ENCODE results near the gene C2CD2. TPM values are rescaled to one million over a fixed set of nuclear protein-coding genes. Genes with fewer than 3 reads are reported as not detected.

The C2CD2 gene
- total RNA-seq, 1 donor from 2014 or later: 18.1 TPM

GRCh38 chr21:41974752-41975053 is 20.9 kb upstream of the C2CD2 start:
- peaks cover 2% of the 10 kb centered on the region for H3K36me3 Mint-ChIP-seq (ENCODE audit: low read depth)
- DNase-seq (ENCODE audit: low spot score): no peak
- peaks cover 8% of the 10 kb centered on the region for H3K9me3 Mint-ChIP-seq (ENCODE audit: low read depth)
- no peak for TF ChIP-seq CTCF (IDR thresholded peaks at IDR 0.05)
- H3K27me3 Mint-ChIP-seq (ENCODE audit: low read depth): no peaks in the 10 kb centered on the region
- H3K27ac Mint-ChIP-seq (ENCODE audit: unreplicated experiment): no peak overlapping the region
- H3K4me3 Mint-ChIP-seq (ENCODE audit: unreplicated experiment): no peak overlapping the region
- H3K4me1 Mint-ChIP-seq (ENCODE audit: low read depth): no peaks in the 10 kb centered on the region

- Mint-ChIP-seq H3K4me1 (ENCODE audit: low read depth) (no peaks in the 10 kb centered on the region), H3K9me3 (ENCODE audit: low read depth) (peaks cover 2% of the 10 kb centered on the region), H3K27ac (ENCODE audit: unreplicated experiment) (no peak overlapping the region), H3K4me3 (ENCODE audit: unreplicated experiment) (no peak overlapping the region), H3K36me3 (ENCODE audit: low read depth) (no peaks in the 10 kb centered on the region), H3K27me3 (ENCODE audit: low read depth) (peaks cover 2% of the 10 kb centered on the region)
- no peak for DNase-seq (ENCODE audit: low spot score)
- TF ChIP-seq CTCF (IDR thresholded peaks at IDR 0.05): peak; percentile 28
These were observed 20.3 kb upstream of the C2CD2 start for GRCh38 chr21:41973861-41974751.

- no peaks in the 10 kb centered on the region for H3K36me3 Mint-ChIP-seq (ENCODE audit: low read depth)
- no peaks in the 10 kb centered on the region for H3K4me1 Mint-ChIP-seq (ENCODE audit: low read depth)
- no peak for DNase-seq (ENCODE audit: low spot score)
- TF ChIP-seq CTCF (IDR thresholded peaks at IDR 0.05): no peak
- H3K4me3 Mint-ChIP-seq (ENCODE audit: unreplicated experiment): no peak overlapping the region
- H3K27ac Mint-ChIP-seq (ENCODE audit: unreplicated experiment): no peak overlapping the region
- H3K9me3 Mint-ChIP-seq (ENCODE audit: low read depth): no peaks in the 10 kb centered on the region
- peaks cover 2% of the 10 kb centered on the region for H3K27me3 Mint-ChIP-seq (ENCODE audit: low read depth)
These were observed 19.6 kb upstream of the C2CD2 start for GRCh38 chr21:41973427-41973831.

GRCh38 chr21:41972511-41973205 is 18.8 kb upstream of the C2CD2 start:
- H3K36me3 Mint-ChIP-seq (ENCODE audit: low read depth): no peaks in the 10 kb centered on the region
- no peak overlapping the region for H3K4me3 Mint-ChIP-seq (ENCODE audit: unreplicated experiment)
- H3K9me3 Mint-ChIP-seq (ENCODE audit: low read depth): no peaks in the 10 kb centered on the region
- H3K4me1 Mint-ChIP-seq (ENCODE audit: low read depth): no peaks in the 10 kb centered on the region
- no peak overlapping the region for H3K27ac Mint-ChIP-seq (ENCODE audit: unreplicated experiment)
- H3K27me3 Mint-ChIP-seq (ENCODE audit: low read depth): peaks cover 2% of the 10 kb centered on the region
- DNase-seq (ENCODE audit: low spot score): no peak
- no peak for TF ChIP-seq CTCF (IDR thresholded peaks at IDR 0.05)

GRCh38 chr21:41971891-41972290 is 18.1 kb upstream of the C2CD2 start:
- no peaks in the 10 kb centered on the region for H3K9me3 Mint-ChIP-seq (ENCODE audit: low read depth)
- H3K27me3 Mint-ChIP-seq (ENCODE audit: low read depth): peaks cover 6% of the 10 kb centered on the region
- no peak for TF ChIP-seq CTCF (IDR thresholded peaks at IDR 0.05)
- no peaks in the 10 kb centered on the region for H3K36me3 Mint-ChIP-seq (ENCODE audit: low read depth)
- no peaks in the 10 kb centered on the region for H3K4me1 Mint-ChIP-seq (ENCODE audit: low read depth)
- DNase-seq (ENCODE audit: low spot score): no peak
- no peak overlapping the region for H3K27ac Mint-ChIP-seq (ENCODE audit: unreplicated experiment)
- no peak overlapping the region for H3K4me3 Mint-ChIP-seq (ENCODE audit: unreplicated experiment)

Data from chondrocyte (in vitro differentiated cells).